Measurements from ENCODE around the gene EPHA3.
A peak's percentile ranks its signal among the peaks of the same experiment; 100 is the strongest.

EPHA3 gene

GRCh38 chr3:89114841-89115223, 7.4 kb downstream of the EPHA3 start:
- ChIA-PET CTCF (interaction anchor here (0.8 to 2.6 kb wide), 6 partner anchors 8 to 913 kb away, joined by 3 to 11 read pairs (median 5); no protein-coding TSS in a partner anchor), POLR2A (no interaction called here)
- peak overlapping the region; percentile 63 for H3K4me3 ChIP-seq (ENCODE audit: low read depth, low read length)
- no peak for DNase-seq (ENCODE audit: low read depth, low spot score)
- TF ChIP-seq CTCF (IDR thresholded peaks at IDR 0.05; ENCODE audit: insufficient read depth, low read length, missing control alignments) = no peak

GRCh38 chr3:89116476-89116875, 9.1 kb downstream of the EPHA3 start:
- no peak for TF ChIP-seq CTCF (IDR thresholded peaks at IDR 0.05; ENCODE audit: insufficient read depth, low read length, missing control alignments)
- ChIA-PET CTCF (interaction anchor here (1.3 to 2.6 kb wide), 5 partner anchors 13 to 897 kb away, joined by 4 to 11 read pairs (median 8); no protein-coding TSS in a partner anchor), POLR2A (no interaction called here)
- no peak overlapping the region for H3K4me3 ChIP-seq (ENCODE audit: low read depth, low read length)
- no peak for DNase-seq (ENCODE audit: low read depth, low spot score)

- ChIA-PET POLR2A (no interaction called here), CTCF (no interaction called here)
- H3K4me3 ChIP-seq (ENCODE audit: low read depth, low read length) = no peak overlapping the region
- TF ChIP-seq CTCF (IDR thresholded peaks at IDR 0.05; ENCODE audit: insufficient read depth, low read length, missing control alignments) = no peak
- DNase-seq (ENCODE audit: low read depth, low spot score) = no peak
Measured at GRCh38 chr3:89138048-89138447, 30.6 kb downstream of the EPHA3 start.

- no peak for TF ChIP-seq CTCF (IDR thresholded peaks at IDR 0.05; ENCODE audit: insufficient read depth, low read length, missing control alignments)
- DNase-seq (ENCODE audit: low read depth, low spot score) = no peak
- H3K4me3 ChIP-seq (ENCODE audit: low read depth, low read length) = no peak overlapping the region
- ChIA-PET POLR2A (no interaction called here), CTCF (no interaction called here)
Measured at GRCh38 chr3:89139870-89140269, 32.4 kb downstream of the EPHA3 start.

GRCh38 chr3:89144080-89144479, 36.7 kb downstream of the EPHA3 start:
- TF ChIP-seq CTCF (IDR thresholded peaks at IDR 0.05; ENCODE audit: insufficient read depth, low read length, missing control alignments) = no peak
- no peak for DNase-seq (ENCODE audit: low read depth, low spot score)
- ChIA-PET CTCF (no interaction called here), POLR2A (no interaction called here)
- H3K4me3 ChIP-seq (ENCODE audit: low read depth, low read length) = no peak overlapping the region

- no peak for TF ChIP-seq CTCF (IDR thresholded peaks at IDR 0.05; ENCODE audit: insufficient read depth, low read length, missing control alignments)
- H3K4me3 ChIP-seq (ENCODE audit: low read depth, low read length) = no peak overlapping the region
- ChIA-PET POLR2A (no interaction called here), CTCF (no interaction called here)
- peak; percentile 42 for DNase-seq (ENCODE audit: low read depth, low spot score)
Measured at GRCh38 chr3:89145995-89146394, 38.6 kb downstream of the EPHA3 start.

All from AG04449 (cell line).